SK-MEL-5 (cell line): ENCODE measurements around the gene PIP5K1B. TPM values are rescaled to one million over a fixed set of nuclear protein-coding genes. Genes with fewer than 3 reads are reported as not detected.

ENCODE experiments used
- DNase-seq: peaks from one replicate; pipeline ENCODE4 v3.0.0-alpha.2; 2016; ENCODE audit warnings: low read depth, low spot score
- in situ Hi-C: cut with HindIII; loops from 2 replicates; pipeline ENCODE4 v1.10.0; 2016; ENCODE audit warnings: low sequenced_read_pairs, high pct_unique_total_duplicates, low pct_unique_long_range_greater_than_20kb
- total RNA-seq: library from RNA; depleted of rRNA; stranded (reverse); fragments of >200 nt; shearing (Covaris generic); gene quantifications from 2 replicates; pipeline ENCODE4 v1.2.3, GENCODE V29; 2014

PIP5K1B gene
- total RNA-seq, 1 experiment from 2014 or later, result 5.0 TPM

DNA sequence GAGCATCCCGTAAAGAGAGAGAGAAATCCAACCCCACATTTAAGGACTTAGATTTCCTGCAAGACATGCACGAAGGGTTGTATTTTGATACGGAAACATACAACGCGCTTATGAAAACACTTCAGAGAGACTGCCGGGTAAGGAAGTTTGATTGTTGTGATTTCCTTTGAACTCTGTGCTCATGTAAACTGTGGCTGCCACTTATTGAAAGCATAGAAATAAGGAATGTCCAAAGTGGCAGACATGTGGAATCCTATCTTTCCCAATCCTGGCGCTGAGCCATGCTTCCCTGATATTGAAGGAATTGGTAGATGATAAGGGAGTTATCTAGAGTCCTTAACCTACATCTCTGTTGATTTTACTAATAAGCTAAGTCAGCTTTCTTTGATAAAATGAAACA, 189.5 kb downstream of the PIP5K1B start:
- DNase-seq, result no peak
- in situ Hi-C loops, result no loop called here

DNA sequence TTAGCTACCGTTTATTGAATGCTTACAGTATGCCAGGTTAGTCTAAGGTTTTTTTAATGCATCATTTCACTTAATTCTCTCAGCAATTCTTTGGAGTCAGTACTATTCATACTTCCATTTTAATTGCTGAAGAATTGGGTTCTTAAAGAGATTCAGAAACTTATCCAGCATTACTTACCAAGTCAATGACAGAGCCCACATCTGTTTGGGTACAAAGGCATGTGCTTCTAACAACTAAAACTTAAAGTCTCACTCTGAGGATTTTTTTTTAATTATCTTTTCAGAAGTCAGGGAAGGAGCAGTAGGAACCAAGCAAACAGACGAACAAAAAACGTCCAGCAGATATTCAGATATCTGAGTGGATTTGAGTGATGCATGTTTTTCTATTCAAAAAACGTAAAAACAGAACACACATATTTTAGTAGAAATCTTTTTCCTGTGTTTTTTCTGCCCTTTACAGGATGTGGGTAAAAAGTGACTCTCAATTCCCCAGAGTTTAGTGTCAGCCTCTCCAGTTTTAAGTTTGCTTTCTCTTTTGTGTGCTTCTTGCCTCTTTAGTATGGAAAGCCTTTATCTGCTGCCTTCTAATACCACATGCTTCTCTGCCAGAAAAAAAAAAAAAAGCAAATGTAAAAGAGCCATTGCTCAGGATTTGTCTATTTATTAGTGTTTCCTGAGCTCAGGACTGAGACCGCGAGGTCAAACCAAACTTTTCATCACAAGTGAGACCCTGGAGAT, 190.9 kb downstream of the PIP5K1B start:
- peak; percentile 14 for DNase-seq
- in situ Hi-C loops, result no loop called here

- in situ Hi-C loops, result no loop called here
- no peak for DNase-seq
Observed at GRCh38 chr9:68896486-68896885, 191.4 kb downstream of the PIP5K1B start.

GRCh38 chr9:68897577-68898145, 192.6 kb downstream of the PIP5K1B start:
- DNase-seq, result no peak
- in situ Hi-C loops, result no loop called here

GRCh38 chr9:68898781-68899439, 193.9 kb downstream of the PIP5K1B start:
- no peak for DNase-seq
- in situ Hi-C loops, result no loop called here

DNA sequence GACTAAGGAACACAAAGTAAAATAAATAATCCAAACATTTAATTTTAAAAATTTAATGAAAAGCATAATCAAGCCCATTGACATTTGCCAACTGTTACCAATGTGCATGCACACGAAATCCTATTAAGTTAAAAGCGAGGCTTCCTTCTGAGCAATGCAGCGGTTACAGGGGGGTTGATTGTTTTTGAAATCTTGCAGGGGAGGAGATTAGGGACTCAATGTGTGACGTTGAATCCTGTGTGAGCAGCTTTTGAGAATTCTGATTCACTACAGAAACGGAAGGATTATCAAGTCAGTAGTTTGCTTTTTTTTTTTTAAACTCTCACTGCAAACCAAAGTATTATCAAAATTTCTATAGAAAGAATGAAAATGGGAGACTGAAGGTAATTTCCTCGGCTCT, 199.4 kb downstream of the PIP5K1B start:
- in situ Hi-C loops, result no loop called here

DNA sequence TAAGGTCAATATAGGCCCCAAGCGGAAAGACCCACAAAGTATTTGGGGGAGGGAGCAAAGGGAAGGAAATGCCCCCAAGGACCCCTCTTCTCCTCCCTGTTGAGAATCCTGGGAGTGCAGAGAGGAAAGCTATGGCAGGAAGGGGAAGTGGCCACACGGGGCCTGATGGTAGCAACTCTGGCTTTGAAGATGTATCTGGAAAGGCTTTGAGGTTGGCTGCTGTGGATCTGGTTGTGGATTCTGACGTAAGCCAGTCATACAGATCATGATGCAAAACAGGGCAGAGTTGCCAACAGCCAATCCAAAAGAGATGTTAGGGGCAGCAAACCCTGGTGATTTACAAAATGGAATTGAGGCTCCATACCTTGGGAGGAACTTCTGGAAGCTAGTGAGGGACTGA, 200.1 kb downstream of the PIP5K1B start:
- DNase-seq, result no peak
- in situ Hi-C loops, result no loop called here

More for the DNA sequence above, 199.4 kb downstream of the PIP5K1B start:
- no peak for DNase-seq

- in situ Hi-C loops, result no loop called here
- DNase-seq, result no peak
Observed at GRCh38 chr9:68907910-68908309, 202.9 kb downstream of the PIP5K1B start.

GRCh38 chr9:68912561-68912960, 207.5 kb downstream of the PIP5K1B start:
- in situ Hi-C loops, result no loop called here
- no peak for DNase-seq

DNA sequence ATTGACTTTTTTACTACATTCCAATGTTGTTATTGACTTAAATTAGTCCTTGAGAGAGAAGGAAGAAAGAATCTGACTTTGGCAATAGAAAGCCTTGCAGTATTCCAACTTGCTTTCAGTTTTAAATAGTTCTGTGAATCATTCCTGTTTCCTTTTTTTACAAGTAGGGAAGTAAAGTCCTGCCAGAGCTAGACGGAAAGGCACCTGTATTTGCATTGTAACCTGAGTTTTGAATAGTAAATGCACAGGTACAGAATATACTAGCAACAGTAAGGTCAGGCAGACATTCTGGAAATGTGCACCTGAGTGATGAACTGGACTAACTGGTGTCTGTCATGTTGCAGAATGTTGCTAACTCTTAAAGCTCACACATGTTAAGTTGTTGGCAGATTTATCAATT, 208.0 kb downstream of the PIP5K1B start:
- DNase-seq, result no peak
- in situ Hi-C loops, result no loop called here

DNA sequence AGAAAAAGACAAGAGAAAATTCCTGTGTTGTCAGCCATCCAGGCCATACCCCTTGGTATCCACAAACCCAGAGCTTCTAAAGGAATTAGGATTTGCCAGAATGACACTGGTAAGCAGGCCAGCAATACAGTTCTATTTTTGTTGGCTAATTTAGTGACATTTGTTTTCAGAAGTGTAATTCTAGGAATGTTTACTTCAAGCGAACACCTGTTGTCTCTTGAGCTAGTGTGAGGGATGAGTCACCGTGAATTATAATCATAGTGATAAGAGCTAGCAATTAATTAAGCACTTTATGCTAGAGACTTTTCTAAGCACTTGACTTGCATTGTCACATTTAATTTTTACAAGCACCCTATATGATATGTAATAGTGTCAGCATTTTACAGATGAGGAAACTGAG, 209.7 kb downstream of the PIP5K1B start:
- in situ Hi-C loops, result no loop called here

GRCh38 chr9:68919661-68920060, 214.6 kb downstream of the PIP5K1B start:
- in situ Hi-C loops, result no loop called here
- no peak for DNase-seq

More for the DNA sequence above, 209.7 kb downstream of the PIP5K1B start:
- no peak for DNase-seq

GRCh38 chr9:68920921-68921320, 215.9 kb downstream of the PIP5K1B start:
- in situ Hi-C loops, result no loop called here
- no peak for DNase-seq

GRCh38 chr9:68923480-68923879, 218.4 kb downstream of the PIP5K1B start:
- DNase-seq, result no peak
- in situ Hi-C loops, result no loop called here

GRCh38 chr9:68925175-68925574, 220.1 kb downstream of the PIP5K1B start:
- in situ Hi-C loops, result no loop called here
- no peak for DNase-seq

GRCh38 chr9:68927165-68927564, 222.1 kb downstream of the PIP5K1B start:
- no peak for DNase-seq
- in situ Hi-C loops, result no loop called here

- in situ Hi-C loops, result no loop called here
Observed at GRCh38 chr9:68931821-68932220, 226.8 kb downstream of the PIP5K1B start.

GRCh38 chr9:68932458-68932857, 227.4 kb downstream of the PIP5K1B start:
- in situ Hi-C loops, result no loop called here
- DNase-seq, result no peak

More at GRCh38 chr9:68931821-68932220, 226.8 kb downstream of the PIP5K1B start:
- peak; percentile 98 for DNase-seq
